HG03378 (cell line): Measurements from ENCODE around the gene VPS50.
"Not testable (repeated sequence)": the region's sequence is repeated elsewhere in the genome, so short reads cannot be mapped to it uniquely, and the experiment has no call there.

Source experiments
- ATAC-seq: cut with Tn5 transposase; IDR thresholded peaks from one replicate; pipeline ENCODE4 v1.9.1; 2021; ENCODE audit warnings: mild to moderate bottlenecking, moderate library complexity; ENCODE audit not compliant: unreplicated experiment

The VPS50 gene

GRCh38 chr7:93239824-93240223 is 7.7 kb downstream of the VPS50 start:
- ATAC-seq, result no peak

- no peak for ATAC-seq
Observed at GRCh38 chr7:93242106-93242505, 9.9 kb downstream of the VPS50 start.

- ATAC-seq, result no peak
Observed at GRCh38 chr7:93245525-93246432, 13.6 kb downstream of the VPS50 start.

GRCh38 chr7:93249491-93250148 is 17.5 kb downstream of the VPS50 start:
- ATAC-seq, result no peak

GRCh38 chr7:93258661-93259060 is 26.5 kb downstream of the VPS50 start:
- ATAC-seq, result no peak

- no peak for ATAC-seq
Observed at GRCh38 chr7:93262535-93262934, 30.4 kb downstream of the VPS50 start.

- ATAC-seq, result no peak
Observed at GRCh38 chr7:93265220-93265619, 33.1 kb downstream of the VPS50 start.

- ATAC-seq, result no peak
Observed at GRCh38 chr7:93279541-93279940, 47.4 kb downstream of the VPS50 start.

GRCh38 chr7:93284908-93285307 is 52.7 kb downstream of the VPS50 start:
- ATAC-seq, result no peak

- ATAC-seq, result no peak
Observed at GRCh38 chr7:93293229-93293628, 61.1 kb downstream of the VPS50 start.

GRCh38 chr7:93298206-93298605 is 66.0 kb downstream of the VPS50 start:
- no peak for ATAC-seq

- ATAC-seq, result no peak
Observed at GRCh38 chr7:93298671-93299070, 66.5 kb downstream of the VPS50 start.

- no peak for ATAC-seq
Observed at GRCh38 chr7:93301736-93302135, 69.6 kb downstream of the VPS50 start.

- ATAC-seq, result no peak
Observed at GRCh38 chr7:93307131-93307660, 75.0 kb downstream of the VPS50 start.

GRCh38 chr7:93307943-93308342 is 75.8 kb downstream of the VPS50 start:
- no peak for ATAC-seq

GRCh38 chr7:93310346-93310745 is 78.2 kb downstream of the VPS50 start:
- no peak for ATAC-seq

- no peak for ATAC-seq
Observed at GRCh38 chr7:93314449-93314848, 82.3 kb downstream of the VPS50 start.

GRCh38 chr7:93315896-93316295 is 83.7 kb downstream of the VPS50 start:
- ATAC-seq, result no peak

- ATAC-seq, result no peak
Observed at GRCh38 chr7:93316730-93317129, 84.6 kb downstream of the VPS50 start.

GRCh38 chr7:93320887-93321286 is 88.7 kb downstream of the VPS50 start:
- ATAC-seq, result no peak

GRCh38 chr7:93326291-93326690 is 94.1 kb downstream of the VPS50 start:
- not testable (repeated sequence) for ATAC-seq
